GM04504 (cell line): Measurements from ENCODE around the gene CDKL5.
A peak's percentile ranks its signal among the peaks of the same experiment; 100 is the strongest.
"Not testable (repeated sequence)": the region's sequence is repeated elsewhere in the genome, so short reads cannot be mapped to it uniquely, and the experiment has no call there.

Source experiments
- DNase-seq: peaks from one replicate; pipeline ENCODE4 v3.0.0-alpha.2; 2012; ENCODE audit warnings: low read depth

Gene CDKL5

DNA sequence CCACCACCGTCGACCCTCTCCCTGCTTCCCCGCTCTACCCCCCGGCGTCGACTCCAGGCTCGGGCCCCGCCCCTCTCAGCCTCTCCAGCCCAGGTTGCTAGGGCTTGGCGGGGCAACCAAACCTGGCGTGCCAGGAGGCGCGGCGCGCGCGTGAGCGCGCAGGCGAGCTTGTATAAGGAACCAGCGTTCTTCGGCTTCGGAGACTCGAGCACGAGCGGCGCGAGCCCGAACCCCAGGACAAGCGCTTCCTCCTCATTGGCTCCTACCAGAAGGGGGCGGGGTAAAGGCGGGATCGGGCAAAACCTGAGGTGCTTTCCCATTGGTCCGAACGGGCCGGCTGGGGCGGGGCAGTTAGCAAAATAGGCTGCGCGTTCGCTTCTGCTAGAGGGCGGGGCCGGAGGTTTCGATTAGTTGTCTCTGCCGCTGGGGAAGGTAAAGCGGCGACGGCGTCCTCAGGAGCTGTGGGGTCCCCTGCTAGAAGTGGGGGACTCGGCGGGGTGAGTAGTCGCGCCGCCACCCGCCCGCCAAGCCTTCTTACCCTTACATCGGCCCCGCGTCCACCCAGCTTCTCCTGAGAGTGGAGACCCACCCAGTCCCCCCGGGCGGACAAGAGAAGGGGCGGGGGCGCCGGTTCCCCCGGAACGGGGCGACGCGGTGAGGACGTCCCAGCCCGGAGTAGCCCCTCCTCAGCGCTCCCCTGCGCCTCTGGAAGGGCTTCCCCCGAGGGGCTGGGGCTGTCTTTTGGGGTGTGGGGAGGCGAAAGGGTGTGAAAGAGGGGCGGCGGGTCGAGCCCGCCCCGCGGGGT lies at the start of gene CDKL5:
Gene CDKL5 (plus strand): TSS at position 410 of the 805 bp plus-strand sequence. CDS start 81,489 bp downstream, outside the sequence.
- DNase-seq = peak; percentile 87

DNA sequence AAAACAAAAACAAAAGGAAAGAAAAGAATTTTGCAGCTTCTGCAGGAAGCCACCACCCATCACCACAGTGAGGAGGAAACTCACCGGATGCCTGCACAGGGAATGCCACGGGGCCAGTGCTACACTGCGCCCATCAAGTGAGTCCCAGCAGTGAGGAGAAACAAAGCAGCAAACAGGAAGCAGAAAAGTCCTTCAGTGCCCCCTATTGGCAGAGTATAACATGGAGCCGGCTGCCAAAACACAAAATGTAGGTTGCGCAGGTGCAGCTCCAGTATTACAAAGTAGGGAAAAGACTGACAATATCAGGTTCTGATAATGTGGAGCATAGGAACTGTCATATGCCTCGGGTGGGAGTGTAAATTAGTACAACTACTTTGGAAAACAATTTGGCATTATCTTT lies 47.6 kb upstream of the CDKL5 start:
- DNase-seq = no peak

DNA sequence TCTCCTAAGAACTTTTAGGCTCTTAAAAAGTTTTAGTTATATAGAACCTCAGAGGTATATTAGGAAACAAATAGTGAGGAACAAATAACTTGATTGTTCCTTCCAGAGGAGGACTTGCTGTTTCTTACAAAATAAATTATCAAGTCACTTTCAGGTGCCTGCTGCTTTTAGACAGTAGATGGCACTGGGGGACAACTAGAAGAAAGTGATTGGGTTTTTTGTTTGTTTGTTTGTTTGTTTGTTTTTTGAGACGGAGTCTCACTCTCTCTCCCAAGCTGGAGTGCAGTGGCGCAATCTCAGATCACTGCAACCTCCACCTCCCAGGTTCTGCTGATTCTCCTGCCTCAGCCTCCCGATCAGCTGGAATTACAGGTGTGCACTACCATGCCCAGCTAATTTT lies 35.4 kb upstream of the CDKL5 start:
- no peak for DNase-seq

DNA sequence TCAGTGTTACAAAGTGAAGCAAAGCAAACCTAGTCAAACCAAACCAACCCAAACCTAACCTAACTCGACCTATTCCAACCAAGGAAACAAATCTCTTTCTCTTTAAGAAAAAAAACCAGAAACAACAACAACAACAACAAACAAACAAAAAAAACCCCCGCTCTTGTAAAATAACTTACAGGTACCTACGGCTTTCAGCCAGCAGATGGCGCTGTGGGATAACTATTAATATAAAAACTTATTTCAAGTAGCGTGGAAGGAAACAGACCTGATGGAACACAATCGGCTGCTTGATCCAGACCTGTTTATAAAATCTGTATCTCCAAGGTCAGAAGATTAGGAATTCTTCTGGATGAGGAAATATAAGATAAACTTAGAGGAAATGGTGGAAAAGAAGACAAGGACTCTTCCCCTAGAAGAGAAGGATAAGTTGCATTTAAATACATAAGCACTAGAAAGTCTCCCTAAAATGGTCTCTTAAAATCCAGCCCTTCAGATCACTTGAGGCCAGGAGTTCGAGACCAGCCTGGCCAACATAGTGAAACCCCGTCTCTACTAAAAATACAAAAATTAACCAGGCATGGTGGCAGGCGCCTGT lies 34.4 kb upstream of the CDKL5 start:
- DNase-seq = peak; percentile 21

DNA sequence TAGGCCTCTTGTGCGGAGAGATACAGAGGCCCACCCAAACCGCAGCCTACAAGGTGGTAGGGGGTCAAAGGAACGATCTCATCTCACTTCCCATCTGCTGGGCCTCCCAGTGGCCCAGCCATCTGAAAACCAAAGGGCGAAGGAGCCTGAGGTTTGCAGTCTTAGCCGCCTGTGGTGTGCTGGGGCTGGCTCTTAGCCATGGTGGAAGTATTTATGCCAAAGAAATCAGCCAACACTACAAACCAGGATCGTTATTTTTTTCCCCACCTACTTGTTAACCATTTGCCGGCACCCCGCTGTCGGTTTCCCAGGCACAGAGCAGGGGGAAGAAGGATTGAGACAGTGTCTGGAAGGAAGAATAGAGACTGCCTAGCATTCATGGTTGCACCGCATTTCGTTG lies 30.9 kb upstream of the CDKL5 start:
- no peak for DNase-seq

DNA sequence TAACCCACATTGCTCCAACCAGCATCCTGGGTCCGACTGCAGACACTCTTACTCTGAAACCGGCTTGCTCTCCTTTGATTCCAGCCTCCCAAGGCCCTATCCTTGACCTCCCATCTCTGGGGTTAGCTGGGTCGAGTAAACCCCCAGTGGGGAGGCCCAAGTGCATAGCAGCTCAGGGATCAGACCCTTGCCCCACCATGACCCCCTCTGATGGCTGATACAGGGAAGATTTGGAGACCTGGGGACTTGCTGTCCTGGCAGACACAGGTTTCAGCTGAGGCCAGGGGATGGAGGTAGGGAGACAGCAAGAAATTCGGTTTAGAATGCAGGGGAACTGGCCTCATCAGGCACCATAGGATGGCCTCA lies 23.6 kb upstream of the CDKL5 start:
- no peak for DNase-seq

DNA sequence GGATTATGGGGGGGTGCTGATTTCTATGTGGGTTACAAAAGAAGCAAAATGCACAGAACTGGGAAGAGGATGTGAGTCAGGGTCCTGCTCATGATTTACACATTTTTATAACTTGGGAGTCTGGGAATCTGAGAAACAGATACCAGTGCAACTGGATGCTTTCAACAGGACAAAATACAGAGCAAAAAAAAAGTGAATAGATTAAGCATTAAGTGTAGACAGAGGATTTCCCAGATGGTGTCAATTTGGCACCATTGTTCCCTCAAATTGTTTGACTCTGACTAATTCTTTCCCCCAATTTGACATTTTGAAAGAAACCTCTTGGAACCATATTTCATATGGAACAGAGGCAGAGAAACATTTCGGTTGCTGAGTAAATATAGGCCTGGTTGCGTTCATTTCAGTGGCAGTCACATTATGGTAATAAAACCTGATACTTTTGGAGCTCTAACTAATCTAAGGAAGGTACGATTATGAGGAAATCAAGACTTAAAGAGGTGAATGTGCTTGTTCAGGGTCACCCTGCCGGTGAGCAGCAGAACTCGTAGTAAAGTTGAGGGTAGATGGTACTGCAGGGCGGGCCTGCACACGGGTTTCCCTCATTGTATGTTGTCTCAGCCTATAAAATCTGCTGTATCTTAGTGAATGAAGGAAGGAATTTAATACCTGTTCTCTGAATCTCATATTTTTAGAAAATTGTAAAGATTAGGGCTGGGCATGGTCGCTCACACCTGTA lies 18.7 kb upstream of the CDKL5 start:
- DNase-seq = peak; percentile 17

DNA sequence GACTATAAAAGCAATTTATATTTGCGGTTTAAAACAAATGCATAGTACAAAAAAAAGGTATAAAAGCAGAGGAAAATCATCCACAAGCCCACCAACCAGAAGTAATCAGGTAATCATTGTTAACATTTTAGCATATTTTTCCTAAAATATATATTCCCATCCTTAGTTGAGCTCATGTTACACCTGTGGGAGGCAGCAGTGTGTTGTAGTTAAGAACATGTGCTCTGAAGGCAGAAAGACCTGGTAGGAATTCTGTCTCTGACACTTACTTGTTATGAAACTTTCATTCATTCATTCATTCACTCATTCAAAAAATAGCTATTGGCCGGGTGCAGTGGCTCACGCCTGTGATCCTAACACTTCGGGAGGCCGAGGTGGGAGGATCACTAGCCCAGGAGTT lies 15.4 kb upstream of the CDKL5 start:
- no peak for DNase-seq

DNA sequence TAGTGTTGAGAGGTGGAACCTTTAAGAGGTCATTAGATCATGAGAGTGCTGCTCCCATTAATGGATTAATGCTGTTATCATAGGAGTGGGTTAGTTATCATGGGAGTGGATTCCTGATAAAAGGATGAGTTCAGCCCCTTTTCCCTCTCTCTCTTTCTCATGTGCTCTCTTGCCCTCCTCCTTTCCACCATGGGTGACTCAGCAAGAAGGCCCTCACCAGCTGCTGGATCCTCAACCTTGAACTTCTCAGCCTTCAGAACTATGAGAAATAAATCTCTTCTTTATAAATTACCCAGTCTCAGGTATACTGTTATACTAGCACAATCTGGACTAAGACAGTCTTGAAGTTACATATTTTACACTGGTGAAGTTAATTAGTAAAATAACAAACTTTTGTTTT lies 10.0 kb upstream of the CDKL5 start:
- DNase-seq = no peak

DNA sequence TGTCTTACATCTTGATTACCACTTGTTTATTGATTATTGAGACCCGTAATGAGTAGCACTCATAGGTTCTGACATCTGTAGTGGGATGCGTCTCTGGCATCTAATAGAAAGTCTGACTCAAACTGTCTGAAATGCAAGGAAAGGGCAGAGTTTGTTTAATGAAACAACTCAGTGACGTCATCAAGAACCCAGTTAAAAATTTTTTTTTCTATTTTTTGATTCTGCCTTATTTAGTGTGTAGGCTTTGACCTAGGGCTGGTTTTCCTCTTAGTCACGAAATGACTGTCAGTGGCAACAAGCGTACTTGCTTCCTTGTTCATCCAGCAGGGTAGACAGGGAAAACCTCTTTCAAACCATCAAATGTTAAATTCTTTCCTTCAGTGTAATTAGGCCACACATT lies 3.1 kb upstream of the CDKL5 start:
- DNase-seq = peak; percentile 53

DNA sequence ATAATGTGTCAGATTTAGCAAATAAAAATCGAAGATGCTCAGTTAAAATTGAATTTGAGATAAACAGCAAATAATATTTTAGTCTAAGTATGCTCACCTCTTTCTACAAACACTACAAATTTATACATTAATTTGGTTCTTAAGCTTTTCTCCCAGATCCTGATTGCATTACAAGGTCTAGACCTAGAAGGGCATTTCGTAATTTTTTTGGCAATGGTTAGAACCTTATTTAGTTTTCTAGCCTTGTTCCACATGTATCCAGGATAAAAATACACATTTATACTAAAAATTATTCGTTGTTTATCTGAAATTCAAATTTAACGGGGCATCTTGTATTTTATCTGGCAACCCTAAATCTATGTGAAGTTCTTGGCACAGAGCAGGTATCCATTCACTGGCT lies 2.5 kb upstream of the CDKL5 start:
- no peak for DNase-seq

DNA sequence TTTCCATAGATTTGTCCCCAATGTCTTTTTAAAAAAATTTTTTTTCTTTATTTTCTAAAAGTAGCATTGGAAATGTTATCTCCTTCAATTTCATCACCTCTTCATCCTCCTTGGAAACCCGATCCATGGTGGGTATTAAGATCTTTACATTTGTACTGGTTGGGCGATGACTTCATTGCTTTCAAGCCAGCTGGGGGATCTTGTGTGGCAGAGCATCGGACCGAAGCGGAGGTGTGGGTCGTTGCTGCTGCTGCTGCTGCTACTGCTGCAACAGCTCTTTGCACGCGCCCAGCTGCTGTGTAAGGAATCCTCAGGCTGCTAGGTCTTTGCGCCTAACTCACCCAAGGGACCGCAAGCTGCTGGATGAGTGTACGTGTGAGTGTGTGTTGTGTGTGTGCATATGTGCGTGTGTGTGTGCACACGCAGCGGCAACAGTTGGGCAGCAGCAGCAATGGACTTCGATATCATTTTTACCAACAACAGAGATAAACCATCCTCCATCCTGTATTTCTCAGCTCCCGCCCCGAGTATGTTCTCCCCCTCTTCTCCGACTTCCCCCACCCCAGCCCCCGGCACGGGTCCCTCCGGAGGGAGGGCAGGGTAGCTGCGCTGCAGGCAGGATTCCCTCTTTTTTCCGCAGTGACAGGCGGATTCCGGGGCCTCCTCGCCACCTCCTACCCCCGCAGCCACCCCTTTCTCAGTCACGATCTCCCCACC lies 768 bp upstream of the CDKL5 start:
- DNase-seq = no peak

DNA sequence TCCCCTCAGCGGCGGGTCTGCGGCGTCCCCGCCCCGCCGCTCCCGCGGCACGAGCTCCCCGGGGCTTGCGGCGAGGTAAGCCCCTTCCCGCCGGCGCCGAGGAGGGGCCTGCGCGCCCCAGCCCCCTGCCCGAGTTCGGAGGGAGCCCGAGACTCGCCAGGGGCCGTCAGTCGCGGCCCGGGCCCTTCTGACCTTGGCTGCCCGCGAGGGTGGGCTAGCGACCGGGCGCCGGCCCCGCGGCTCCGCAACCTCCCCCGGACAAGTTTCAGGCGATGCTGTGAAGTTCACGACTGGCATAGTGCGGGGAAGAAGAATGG lies 554 bp downstream of the CDKL5 start:
- DNase-seq = no peak

DNA sequence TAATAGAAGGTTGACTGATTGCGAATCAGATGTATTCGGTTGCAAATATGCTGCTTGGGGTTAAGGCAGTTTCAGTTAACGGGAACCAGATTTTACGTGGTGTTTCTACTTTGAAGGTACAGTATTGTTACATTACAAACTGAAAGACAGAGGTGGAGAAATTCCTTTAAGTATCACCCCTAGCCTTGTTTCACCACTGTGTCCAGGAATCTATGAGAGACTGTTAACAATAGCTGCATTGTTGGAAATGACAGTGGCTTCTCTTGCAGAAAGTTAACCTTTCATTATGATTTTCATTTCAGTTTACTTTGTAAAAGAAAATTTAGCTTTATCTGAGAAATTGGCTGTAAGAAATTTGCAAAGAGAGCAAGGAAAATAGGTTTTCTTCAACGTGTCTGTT lies 2.6 kb downstream of the CDKL5 start:
- DNase-seq = no peak

DNA sequence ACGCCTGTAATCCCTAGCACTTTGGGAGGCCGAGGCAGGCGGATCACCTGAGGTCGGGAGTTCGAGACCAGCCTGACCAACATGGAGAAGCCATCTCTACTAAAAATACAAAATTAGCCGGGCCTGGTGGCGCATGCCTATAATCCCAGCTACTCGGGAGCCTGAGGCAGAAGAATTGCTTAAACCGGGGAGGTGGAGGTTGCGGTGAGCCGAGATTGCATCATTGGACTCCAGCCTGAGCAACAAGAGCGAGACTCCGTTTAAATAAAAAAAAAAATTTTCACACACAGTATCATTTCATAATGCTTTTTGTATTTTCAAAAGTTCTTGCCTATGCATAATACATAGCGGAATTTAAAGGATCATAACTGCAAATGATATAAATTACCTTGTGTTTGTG lies 7.9 kb downstream of the CDKL5 start:
- DNase-seq = not testable (repeated sequence)

DNA sequence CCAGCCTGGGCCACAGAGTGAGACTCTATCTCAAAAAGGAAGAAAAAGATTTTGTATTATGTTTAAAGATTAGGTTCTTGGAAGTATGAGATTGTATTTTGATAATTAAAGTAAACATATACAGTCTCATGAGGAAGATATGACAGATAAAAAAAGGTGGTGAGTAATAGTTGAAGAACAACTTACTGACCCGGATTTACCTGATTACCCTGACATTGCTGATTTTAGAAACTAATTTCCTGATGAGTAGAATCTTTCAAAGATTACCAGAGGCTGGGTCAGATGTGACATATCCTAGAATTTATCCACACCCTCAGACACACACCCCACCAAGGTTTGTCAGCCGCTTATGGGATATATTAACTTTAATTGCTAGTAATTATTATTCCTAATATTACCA lies 9.5 kb downstream of the CDKL5 start:
- DNase-seq = no peak

DNA sequence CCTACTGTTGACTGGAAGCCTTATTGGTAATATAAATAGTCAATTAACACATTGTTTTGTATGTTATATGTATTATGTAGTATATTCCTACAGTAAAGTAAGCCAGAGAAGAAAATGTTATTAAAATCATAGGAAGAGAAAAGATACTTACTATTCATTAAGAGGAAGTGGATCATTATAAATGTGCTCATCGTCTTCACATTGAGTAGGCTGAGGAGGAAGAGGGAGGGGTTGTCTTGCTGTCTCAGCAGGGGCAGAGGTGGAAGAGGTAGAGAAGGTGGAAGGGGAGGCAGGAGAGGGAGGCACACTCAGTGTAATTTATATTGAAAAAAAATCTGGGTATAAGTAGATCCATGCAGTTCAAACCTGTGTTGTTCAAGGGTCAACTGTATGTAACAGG lies 10.6 kb downstream of the CDKL5 start:
- no peak for DNase-seq

DNA sequence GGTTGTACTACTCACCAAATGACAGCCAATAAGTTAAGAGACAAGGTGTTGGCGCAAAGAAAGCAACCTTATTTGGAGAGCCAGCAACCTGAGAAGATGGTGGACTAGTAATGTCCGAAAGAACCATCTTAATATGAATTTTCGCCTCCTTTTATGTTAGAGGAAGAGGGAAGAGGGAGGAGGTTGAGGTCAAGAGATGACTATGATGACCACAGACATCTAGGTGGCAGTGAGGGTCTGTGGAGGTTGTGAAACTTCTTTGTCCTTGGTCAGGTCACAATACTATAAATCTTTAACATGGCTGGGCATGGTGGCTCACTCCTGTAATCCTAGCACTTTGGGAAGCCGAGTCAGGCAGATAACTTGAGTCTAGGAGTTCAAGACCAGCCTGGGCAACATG lies 15.4 kb downstream of the CDKL5 start:
- no peak for DNase-seq

DNA sequence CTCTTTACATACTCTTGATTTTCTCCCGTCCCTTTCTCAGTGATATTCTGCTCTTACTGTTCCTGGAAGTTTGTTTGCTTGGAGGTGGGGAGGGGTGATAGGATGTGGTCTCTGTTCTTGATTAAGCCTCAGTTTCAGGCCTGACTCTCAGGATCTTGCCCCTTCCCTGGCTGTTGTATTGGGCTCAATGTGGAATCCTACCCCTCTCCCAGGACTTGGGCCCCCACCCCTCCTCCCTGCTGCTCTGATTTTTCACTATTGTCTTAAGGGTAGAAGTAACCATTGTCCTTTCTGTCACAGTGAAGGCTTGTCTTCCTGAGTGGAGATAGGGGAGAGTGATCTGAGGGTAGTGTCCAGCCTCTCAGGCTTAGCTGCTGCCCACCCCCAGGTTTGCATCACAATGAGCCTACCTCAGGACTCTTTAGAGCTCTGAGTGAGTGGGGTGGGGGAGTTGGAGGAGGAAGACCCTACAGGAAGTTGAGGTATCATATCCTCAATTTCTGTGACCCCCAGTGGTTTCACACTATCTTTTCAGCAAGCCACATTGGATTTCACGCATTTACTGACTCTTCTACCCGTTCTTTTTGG lies 16.5 kb downstream of the CDKL5 start:
- no peak for DNase-seq

DNA sequence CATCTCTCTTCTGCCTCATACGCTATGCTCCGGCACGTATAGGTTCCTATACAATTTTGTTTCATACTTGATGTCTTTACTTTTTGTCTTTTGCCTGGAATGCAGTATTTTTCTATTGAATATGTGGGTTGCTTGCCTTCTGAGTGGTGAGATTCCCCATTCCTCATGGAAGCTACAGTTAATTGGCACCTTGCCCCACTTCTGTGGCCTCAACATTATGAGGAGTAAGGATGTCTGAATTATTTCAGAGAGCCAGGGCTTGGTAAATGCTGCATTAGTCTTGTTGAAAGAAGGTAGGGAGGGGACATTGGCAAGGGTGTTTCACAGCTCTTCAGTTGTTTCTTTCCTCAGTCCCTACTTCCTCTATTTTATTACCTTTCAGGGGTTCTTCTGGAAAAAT lies 23.0 kb downstream of the CDKL5 start:
- DNase-seq = no peak

DNA sequence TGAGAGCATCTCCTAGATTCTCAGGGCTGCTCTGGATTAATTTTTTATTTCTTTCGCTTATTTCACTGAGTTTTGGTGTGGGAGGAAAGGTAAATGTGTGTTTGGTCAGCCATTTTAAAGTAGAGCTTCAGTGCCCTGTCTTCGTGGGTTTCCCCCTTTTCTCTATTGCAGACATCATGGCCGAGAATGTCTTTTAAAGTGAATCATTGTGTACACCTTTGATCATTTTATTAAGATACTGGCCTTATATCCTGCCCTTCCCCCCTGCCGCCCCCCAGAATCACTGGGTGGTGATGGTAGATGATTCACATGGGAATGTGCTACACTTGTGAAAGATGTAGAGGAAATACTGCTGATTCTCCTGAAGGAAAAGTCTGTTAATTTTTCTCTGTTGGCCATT lies 23.8 kb downstream of the CDKL5 start:
- DNase-seq = no peak

DNA sequence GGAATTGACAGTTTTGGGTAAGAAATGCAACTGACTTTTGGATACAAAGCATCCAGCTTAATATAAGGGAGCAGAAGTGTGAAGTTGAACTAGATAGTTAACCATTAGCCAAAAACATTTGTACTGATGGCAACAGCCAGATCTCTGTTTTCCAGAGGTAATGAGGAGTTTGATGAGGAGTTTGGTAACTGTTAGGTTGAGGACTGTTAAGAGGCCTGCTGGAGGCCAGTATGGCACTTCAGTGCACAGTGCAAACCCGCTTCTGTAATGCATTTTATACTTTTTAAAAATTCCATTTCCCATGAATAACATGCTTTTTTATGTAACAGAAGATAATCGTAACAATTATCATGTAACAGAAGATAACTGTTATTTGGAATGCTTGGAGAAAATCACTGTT lies 30.0 kb downstream of the CDKL5 start:
- DNase-seq = no peak

DNA sequence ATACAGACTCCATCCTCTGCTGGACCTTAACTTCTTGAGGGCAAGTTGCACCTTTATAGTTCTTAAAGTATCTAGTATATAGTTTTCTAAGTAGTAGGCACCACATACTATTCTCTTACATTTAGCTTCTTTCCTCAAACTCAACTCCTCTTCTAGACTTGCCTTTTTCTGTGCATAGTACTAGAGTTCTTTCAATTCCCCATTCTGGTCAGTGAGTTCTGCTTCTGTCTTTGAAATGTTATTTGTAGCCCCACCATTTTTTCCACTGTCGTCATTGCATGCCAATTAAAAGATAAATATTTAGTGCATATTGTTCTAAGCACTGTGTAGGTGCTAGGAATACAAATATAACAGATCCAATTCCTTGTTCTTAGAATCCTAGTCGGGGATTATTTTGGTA lies 31.6 kb downstream of the CDKL5 start:
- no peak for DNase-seq
